ENCODE results near the gene MTO1.

The MTO1 gene

GRCh38 chr6:73519926-73520687 is 58.6 kb downstream of the MTO1 start:
- no peak for TF ChIP-seq CTCF (conservative IDR thresholded peaks at IDR 0.05; ENCODE audit: control insufficient read depth, insufficient read depth, low read depth, low read length)
- peak; percentile 75 for DNase-seq (ENCODE audit: low read depth)
- H3K4me3 ChIP-seq (ENCODE audit: control insufficient read depth, low read depth, low read length), result peak overlapping the region; percentile 84

- no peak for TF ChIP-seq CTCF (conservative IDR thresholded peaks at IDR 0.05; ENCODE audit: control insufficient read depth, insufficient read depth, low read depth, low read length)
- peak; percentile 100 for DNase-seq (ENCODE audit: low read depth)
- peak within 1 kb of the TSS; percentile 84 for H3K4me3 ChIP-seq (ENCODE audit: control insufficient read depth, low read depth, low read length)
Observed at GRCh38 chr6:73520688-73521350, 59.3 kb downstream of the MTO1 start, which contains the start of gene EEF1A1. EEF1A1 (minus strand) TSS chr6:73521032; CDS start chr6:73520026, 1,006 bp downstream.

GRCh38 chr6:73521351-73521985 is 59.9 kb downstream of the MTO1 start:
- DNase-seq (ENCODE audit: low read depth), result peak; percentile 91
- no peak for TF ChIP-seq CTCF (conservative IDR thresholded peaks at IDR 0.05; ENCODE audit: control insufficient read depth, insufficient read depth, low read depth, low read length)

GRCh38 chr6:73523434-73524123 is 62.0 kb downstream of the MTO1 start:
- H3K4me3 ChIP-seq (ENCODE audit: control insufficient read depth, low read depth, low read length), result peak overlapping the region; percentile 58
- peak; percentile 46 for DNase-seq (ENCODE audit: low read depth)
- no peak for TF ChIP-seq CTCF (conservative IDR thresholded peaks at IDR 0.05; ENCODE audit: control insufficient read depth, insufficient read depth, low read depth, low read length)

More at GRCh38 chr6:73521351-73521985, 59.9 kb downstream of the MTO1 start:
- H3K4me3 ChIP-seq (ENCODE audit: control insufficient read depth, low read depth, low read length), result peak overlapping the region; percentile 84

GRCh38 chr6:73525546-73526330 is 64.2 kb downstream of the MTO1 start:
- DNase-seq (ENCODE audit: low read depth), result no peak
- no peak overlapping the region for H3K4me3 ChIP-seq (ENCODE audit: control insufficient read depth, low read depth, low read length)
- no peak for TF ChIP-seq CTCF (conservative IDR thresholded peaks at IDR 0.05; ENCODE audit: control insufficient read depth, insufficient read depth, low read depth, low read length)

Data from fibroblast of mammary gland (primary cell).